Mucosa of rectum (tissue), 2 donors: Measurements from ENCODE around the gene UMAD1.
"Not testable (repeated sequence)": the region's sequence is repeated elsewhere in the genome, so short reads cannot be mapped to it uniquely, and the experiment has no call there.

Source experiments
- H3K27ac ChIP-seq, 2 donors: one replicate each; pipeline ENCODE4 v1.7.0; 2013; ENCODE audit warnings: inconsistent platforms in 2 of 2, low read depth in 2 of 2, low read length in 2 of 2
- H3K27me3 ChIP-seq, 2 donors: one replicate each; pipeline ENCODE4 v1.7.0; 2013; ENCODE audit warnings: low read length in 2 of 2; ENCODE audit not compliant: control insufficient read depth in 2 of 2, insufficient read depth in 2 of 2
- H3K36me3 ChIP-seq, 2 donors: one replicate each; pipeline ENCODE4 v1.7.0; 2013; ENCODE audit warnings: low read length in 2 of 2; ENCODE audit not compliant: control insufficient read depth in 2 of 2, insufficient read depth in 2 of 2
- H3K4me1 ChIP-seq, 2 donors: one replicate each; pipeline ENCODE4 v1.7.0; 2013; ENCODE audit warnings: low read length in 2 of 2, mild to moderate bottlenecking in 1 of 2; ENCODE audit not compliant: control insufficient read depth in 2 of 2, insufficient read depth in 2 of 2
- H3K4me3 ChIP-seq, 2 donors: one replicate each; pipeline ENCODE4 v1.7.0; 2013; ENCODE audit warnings: low read length in 2 of 2
- H3K9ac ChIP-seq, 2 donors: one replicate each; pipeline ENCODE4 v1.7.0; 2013; ENCODE audit warnings: low read length in 2 of 2, low read depth in 1 of 2, mild to moderate bottlenecking in 1 of 2
- H3K9me3 ChIP-seq, 2 donors: one replicate each; pipeline ENCODE4 v1.7.0; 2013; ENCODE audit warnings: low read length in 2 of 2; ENCODE audit not compliant: control insufficient read depth in 2 of 2
- donor health status: healthy.
- donor health status: Normal muscosa, but diverticular disease.

Gene UMAD1

DNA sequence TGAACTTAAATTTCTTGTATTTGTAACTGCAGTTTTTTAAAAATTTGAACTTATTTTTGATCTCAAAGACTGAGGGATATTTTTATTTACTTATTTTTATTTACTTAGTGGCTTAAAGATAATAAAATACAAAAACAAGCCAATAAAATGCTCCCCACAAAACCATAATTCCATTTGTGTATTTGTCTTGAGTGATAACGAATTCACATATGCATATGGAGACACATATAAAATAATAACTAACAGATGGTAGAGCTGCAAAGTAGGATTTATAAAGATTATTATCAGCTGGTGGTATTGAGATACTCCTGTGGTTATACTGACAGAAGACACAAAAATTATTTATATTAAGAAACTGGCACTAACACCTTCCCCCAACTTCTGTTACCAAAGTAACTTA, 168.1 kb downstream of the UMAD1 start:
- H3K9ac ChIP-seq, result no peak overlapping the region
- no peaks in the 10 kb centered on the region for H3K36me3 ChIP-seq
- H3K4me1 ChIP-seq, result no peaks in the 10 kb centered on the region
- H3K27ac ChIP-seq, result no peak overlapping the region
- H3K4me3 ChIP-seq, result no peak overlapping the region
- no peaks in the 10 kb centered on the region for H3K27me3 ChIP-seq
- no peaks in the 10 kb centered on the region for H3K9me3 ChIP-seq

GRCh38 chr7:7810380-7810779, 169.8 kb downstream of the UMAD1 start:
- Histone ChIP-seq H3K36me3 (no peaks in the 10 kb centered on the region), H3K9ac (no peak overlapping the region), H3K9me3 (no peaks in the 10 kb centered on the region), H3K27me3 (no peaks in the 10 kb centered on the region), H3K27ac (no peak overlapping the region), H3K4me1 (no peaks in the 10 kb centered on the region), H3K4me3 (no peak overlapping the region)

GRCh38 chr7:7810826-7811225, 170.3 kb downstream of the UMAD1 start:
- no peaks in the 10 kb centered on the region for H3K4me1 ChIP-seq
- no peak overlapping the region for H3K9ac ChIP-seq
- H3K9me3 ChIP-seq, result no peaks in the 10 kb centered on the region
- no peak overlapping the region for H3K4me3 ChIP-seq
- no peaks in the 10 kb centered on the region for H3K36me3 ChIP-seq
- H3K27me3 ChIP-seq, result no peaks in the 10 kb centered on the region
- H3K27ac ChIP-seq, result no peak overlapping the region

DNA sequence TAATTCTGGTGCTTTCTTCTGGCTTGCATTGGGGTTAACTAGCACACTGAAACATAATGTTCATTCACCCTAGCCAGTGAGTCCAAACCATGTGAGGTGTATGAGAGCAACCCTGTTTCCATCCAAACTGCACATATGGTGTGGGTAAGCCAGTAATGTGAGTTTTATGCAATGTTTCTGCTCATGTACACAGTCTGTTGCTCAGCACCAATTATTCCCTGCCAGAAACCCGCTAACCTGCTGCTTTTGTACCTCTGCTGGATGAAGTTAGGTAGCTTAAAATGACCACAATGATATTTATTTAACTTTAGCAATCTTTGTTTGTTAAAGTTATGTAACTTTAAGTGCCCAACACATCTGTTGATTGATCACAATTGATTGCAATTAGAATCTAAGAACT, 171.6 kb downstream of the UMAD1 start:
- Histone ChIP-seq H3K9me3 (no peaks in the 10 kb centered on the region), H3K4me3 (no peak overlapping the region), H3K4me1 (no peaks in the 10 kb centered on the region), H3K9ac (no peak overlapping the region), H3K27ac (no peak overlapping the region), H3K27me3 (no peaks in the 10 kb centered on the region), H3K36me3 (peaks cover 0 to 3% of the 10 kb centered on the region in 2 donors)

GRCh38 chr7:7815395-7815794, 174.8 kb downstream of the UMAD1 start:
- Histone ChIP-seq H3K9ac (no peak overlapping the region), H3K27ac (no peak overlapping the region), H3K4me3 (no peak overlapping the region), H3K27me3 (no peaks in the 10 kb centered on the region), H3K9me3 (no peaks in the 10 kb centered on the region), H3K36me3 (peaks cover 0 to 3% of the 10 kb centered on the region in 2 donors), H3K4me1 (no peaks in the 10 kb centered on the region)

- H3K36me3 ChIP-seq, result peaks cover 0 to 3% of the 10 kb centered on the region in 2 donors
- H3K4me1 ChIP-seq, result no peaks in the 10 kb centered on the region
- no peak overlapping the region for H3K9ac ChIP-seq
- no peaks in the 10 kb centered on the region for H3K9me3 ChIP-seq
- H3K27me3 ChIP-seq, result no peaks in the 10 kb centered on the region
- H3K4me3 ChIP-seq, result peak overlapping the region in 1 of 2 donors; percentile 23
- peak overlapping the region in 1 of 2 donors; percentile 52 for H3K27ac ChIP-seq
Measured at GRCh38 chr7:7816084-7816483, 175.5 kb downstream of the UMAD1 start.

DNA sequence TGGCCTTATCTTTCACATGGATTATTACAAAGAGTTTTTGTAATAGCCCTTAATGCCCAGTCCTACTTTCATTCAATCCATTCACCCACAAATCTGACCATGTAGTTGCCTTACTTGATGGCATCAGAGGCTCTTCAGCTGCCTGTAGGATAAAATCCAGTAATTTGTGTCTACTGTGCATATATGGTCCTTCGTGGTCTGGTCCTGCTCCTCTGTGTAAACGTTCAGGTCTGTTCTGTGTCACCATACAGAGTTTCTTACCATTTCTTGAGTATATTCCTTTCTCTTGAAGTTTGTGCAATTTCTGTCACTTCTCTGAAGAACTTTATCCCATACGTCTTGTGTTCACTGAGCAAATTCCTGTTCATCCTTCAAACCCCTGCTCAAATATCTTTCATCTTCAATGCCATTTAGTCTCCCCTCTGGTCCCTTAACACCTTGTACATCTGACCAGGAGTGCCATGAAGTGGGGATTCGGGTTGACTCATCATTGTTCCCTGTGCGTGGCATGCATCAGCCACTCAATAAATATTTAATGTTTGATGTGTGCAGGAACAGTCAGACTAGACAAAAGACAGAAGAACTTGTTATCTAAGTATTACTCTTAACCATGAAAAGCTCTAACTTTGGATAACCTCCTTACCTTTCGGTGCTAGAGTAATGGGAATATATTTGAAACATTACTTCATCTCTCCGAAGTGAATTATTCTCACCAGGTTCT, 176.4 kb downstream of the UMAD1 start:
- H3K27me3 ChIP-seq, result no peaks in the 10 kb centered on the region
- H3K4me3 ChIP-seq, result no peak overlapping the region
- H3K36me3 ChIP-seq, result peaks cover 0 to 3% of the 10 kb centered on the region in 2 donors
- no peaks in the 10 kb centered on the region for H3K4me1 ChIP-seq
- no peaks in the 10 kb centered on the region for H3K9me3 ChIP-seq
- no peak overlapping the region for H3K9ac ChIP-seq
- no peak overlapping the region for H3K27ac ChIP-seq

- Histone ChIP-seq H3K9me3 (no peaks in the 10 kb centered on the region), H3K9ac (no peak overlapping the region)
Measured at GRCh38 chr7:7817748-7818147, 177.2 kb downstream of the UMAD1 start.

DNA sequence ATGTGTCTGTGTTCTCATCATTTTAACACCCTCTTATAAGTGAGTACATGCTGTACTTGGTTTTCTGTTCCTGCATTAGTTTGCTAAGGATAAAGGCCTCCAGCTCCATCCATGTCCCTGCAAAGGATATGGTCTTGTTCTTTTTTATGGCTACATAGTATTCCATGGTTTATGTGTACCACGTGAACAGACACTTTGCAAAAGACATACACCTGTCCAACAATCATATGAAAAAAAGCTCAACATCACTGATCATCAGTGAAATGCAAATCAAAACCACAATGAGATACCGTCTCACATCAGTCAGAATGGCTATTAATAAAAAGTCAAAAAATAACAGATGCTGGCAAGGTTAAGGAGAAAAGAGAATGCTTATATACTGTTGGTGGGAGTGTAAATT, 177.6 kb downstream of the UMAD1 start:
- not testable (repeated sequence) for H3K9ac ChIP-seq, H3K9me3 ChIP-seq, H3K27me3 ChIP-seq, H3K36me3 ChIP-seq, H3K4me1 ChIP-seq, H3K27ac ChIP-seq, H3K4me3 ChIP-seq

More at GRCh38 chr7:7817748-7818147, 177.2 kb downstream of the UMAD1 start:
- Histone ChIP-seq H3K27ac (no peak overlapping the region), H3K4me1 (no peaks in the 10 kb centered on the region), H3K4me3 (no peak overlapping the region), H3K27me3 (no peaks in the 10 kb centered on the region), H3K36me3 (peaks cover 0 to 3% of the 10 kb centered on the region in 2 donors)

DNA sequence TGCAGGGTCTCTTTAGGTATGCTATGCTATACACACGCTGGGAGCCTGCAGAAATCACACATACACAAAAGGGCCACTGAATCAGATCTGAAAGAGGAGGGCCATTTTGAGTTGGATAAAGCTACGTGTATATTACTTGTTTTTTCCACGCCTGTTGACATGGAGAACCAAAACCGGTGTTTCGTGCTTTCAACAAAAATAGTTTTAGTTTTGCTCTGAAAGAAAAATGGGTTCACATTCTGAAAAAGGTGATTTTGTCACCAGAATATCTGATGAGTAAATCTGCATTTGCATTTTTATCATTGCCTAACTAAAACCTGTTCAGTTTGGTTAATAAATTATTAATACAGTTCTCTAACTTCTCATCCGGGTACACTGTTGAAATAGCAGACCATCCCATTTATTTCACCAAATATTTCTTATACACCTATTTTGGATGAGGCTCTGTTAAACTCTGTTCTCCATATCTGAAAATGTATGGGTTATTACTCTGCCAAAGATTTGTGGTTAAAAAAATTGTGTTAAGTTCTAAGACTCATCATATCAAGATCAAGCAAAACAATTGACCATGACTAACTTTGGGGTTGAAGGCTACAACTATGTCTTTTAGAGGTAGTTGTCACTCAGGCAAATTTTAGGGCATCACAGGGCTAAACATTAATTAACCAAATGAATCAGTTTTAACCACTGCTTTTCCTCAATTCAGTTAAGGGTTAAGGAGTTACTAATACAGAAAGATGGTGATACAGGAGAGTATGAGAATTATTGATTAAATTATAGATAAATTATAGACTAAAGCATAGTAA, 179.1 kb downstream of the UMAD1 start:
- H3K4me1 ChIP-seq, result no peaks in the 10 kb centered on the region
- H3K36me3 ChIP-seq, result peaks cover 0 to 3% of the 10 kb centered on the region in 2 donors
- H3K9me3 ChIP-seq, result no peaks in the 10 kb centered on the region
- H3K27ac ChIP-seq, result no peak overlapping the region
- no peaks in the 10 kb centered on the region for H3K27me3 ChIP-seq
- H3K9ac ChIP-seq, result no peak overlapping the region
- H3K4me3 ChIP-seq, result no peak overlapping the region
